Right renal cortex interstitium (tissue), 3 donors: ENCODE measurements around the gene ZNF473. TPM values are rescaled to one million over a fixed set of nuclear protein-coding genes. Genes with fewer than 3 reads are reported as not detected.
"Not testable (repeated sequence)": the region's sequence is repeated elsewhere in the genome, so short reads cannot be mapped to it uniquely, and the experiment has no call there.

Experiments
- DNase-seq, 3 donors: peaks; one replicate each; pipeline ENCODE4 v3.0.0-alpha.2; 2013; ENCODE audit warnings: low read depth in 3 of 3, low spot score in 2 of 3
- polyA plus RNA-seq, 3 donors: library from polyadenylated mRNA; unstranded; fragments of 120-200 nt; gene quantifications; one replicate each; pipeline ENCODE4 v1.2.1, GENCODE V29; 2013; ENCODE audit not compliant: insufficient read length in 3 of 3

The ZNF473 gene
- polyA plus RNA-seq, 3 donors, result 15.1 to 16.8 (median 16.0) TPM

- not testable (repeated sequence) for DNase-seq
Observed at GRCh38 chr19:50097884-50098283, 72.1 kb downstream of the ZNF473 start.

DNA sequence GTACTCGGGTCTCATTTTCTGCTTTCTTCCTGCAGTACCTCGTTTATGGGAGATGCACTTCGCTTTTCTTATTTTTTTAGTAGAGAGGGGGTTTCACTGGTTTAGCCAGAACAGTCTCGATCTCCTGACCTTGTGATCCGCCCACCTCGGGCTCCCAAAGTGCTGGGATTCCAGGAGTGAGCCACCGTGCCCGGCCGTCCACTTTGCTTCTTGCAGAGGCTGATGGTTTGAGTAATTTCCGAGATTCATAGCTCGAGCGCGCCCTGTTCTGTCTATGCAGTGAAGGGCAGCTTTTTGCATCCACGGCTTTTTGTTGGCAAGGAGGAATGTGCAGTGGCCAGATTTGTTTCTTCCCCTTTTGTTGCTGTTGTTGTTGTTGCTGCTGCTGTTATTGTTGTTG lies 73.1 kb downstream of the ZNF473 start:
- DNase-seq, result not testable (repeated sequence)

- not testable (repeated sequence) for DNase-seq
Observed at GRCh38 chr19:50099696-50100095, 73.9 kb downstream of the ZNF473 start.

- DNase-seq, result not testable (repeated sequence)
Observed at GRCh38 chr19:50100946-50101345, 75.1 kb downstream of the ZNF473 start.

Other genes with a start within 250 kb of the ZNF473 start
- gene FUZ, start 212.7 kb upstream of the ZNF473 start, polyA plus RNA-seq, result 10 to 100 TPM; 29.3 to 37.1 (median 37.0) TPM
- gene MED25, start 207.7 kb upstream of the ZNF473 start, polyA plus RNA-seq, result 10 to 100 TPM; 55.8 to 65.6 (median 56.0) TPM
- 100 to 1,000 TPM; 239 to 280 (median 278) TPM for gene PTOV1, start 174.8 kb upstream of the ZNF473 start, polyA plus RNA-seq
- 10 to 100 TPM; 33.4 to 43.9 (median 36.2) TPM for gene PNKP, start 158.4 kb upstream of the ZNF473 start, polyA plus RNA-seq
- 10 to 100 TPM; 22.8 to 29.3 (median 25.8) TPM for gene AKT1S1, start 148.7 kb upstream of the ZNF473 start, polyA plus RNA-seq
- 10 to 100 TPM; 32.9 to 42.0 (median 37.2) TPM for gene TBC1D17, start 148.3 kb upstream of the ZNF473 start, polyA plus RNA-seq
- gene IL4I1, start 129.1 kb upstream of the ZNF473 start, polyA plus RNA-seq, result 1 to 10 TPM; 3.2 to 3.5 (median 3.2) TPM
- gene ATF5, start 96.8 kb upstream of the ZNF473 start, polyA plus RNA-seq, result 10 to 100 TPM; 19.7 to 20.8 (median 20.6) TPM
- 10 to 100 TPM; 49.9 to 54.6 (median 53.2) TPM for gene NUP62, start 96.5 kb upstream of the ZNF473 start, polyA plus RNA-seq
- gene SIGLEC11, start 64.8 kb upstream of the ZNF473 start, polyA plus RNA-seq, result 1 to 10 TPM; 3.9 to 4.8 (median 4.6) TPM
- 10 to 100 TPM; 45.1 to 51.0 (median 46.3) TPM for gene VRK3, start 633 bp upstream of the ZNF473 start, polyA plus RNA-seq
- under 1 TPM in 1 of 3 donors, not detected in 2; 0.28 TPM for gene IZUMO2, start 137.3 kb downstream of the ZNF473 start, polyA plus RNA-seq
- gene MYH14, start 177.6 kb downstream of the ZNF473 start, polyA plus RNA-seq, result 10 to 100 TPM; 16.6 to 23.9 (median 19.0) TPM